ENCODE results near the gene CD80. TPM values are rescaled to one million over a fixed set of nuclear protein-coding genes. Genes with fewer than 3 reads are reported as not detected.
"Not testable (repeated sequence)": the region's sequence is repeated elsewhere in the genome, so short reads cannot be mapped to it uniquely, and the experiment has no call there.

The CD80 gene
- total RNA-seq, 2 experiments from 2014 or later: 4.2 to 4.7 TPM

GRCh38 chr3:119562307-119562961 is 3.0 kb upstream of the CD80 start:
- Mint-ChIP-seq H3K36me3 (peaks cover 3% of the 10 kb centered on the region), H3K9me3 (peaks cover 4% of the 10 kb centered on the region), H3K4me1 (peaks cover 38% of the 10 kb centered on the region), H3K27me3 (peaks cover 5% of the 10 kb centered on the region), H3K4me3 (peak overlapping the region; percentile 44), H3K27ac (peak overlapping the region; percentile 82)
- DNase-seq: peak; percentile 67

GRCh38 chr3:119560160-119560559 is 746 bp upstream of the CD80 start:
- Mint-ChIP-seq H3K27ac (no peak overlapping the region), H3K36me3 (peaks cover 12% of the 10 kb centered on the region), H3K27me3 (peaks cover 8% of the 10 kb centered on the region), H3K9me3 (peaks cover 4% of the 10 kb centered on the region), H3K4me1 (peaks cover 50% of the 10 kb centered on the region), H3K4me3 (no peak overlapping the region)
- DNase-seq: no peak

DNA sequence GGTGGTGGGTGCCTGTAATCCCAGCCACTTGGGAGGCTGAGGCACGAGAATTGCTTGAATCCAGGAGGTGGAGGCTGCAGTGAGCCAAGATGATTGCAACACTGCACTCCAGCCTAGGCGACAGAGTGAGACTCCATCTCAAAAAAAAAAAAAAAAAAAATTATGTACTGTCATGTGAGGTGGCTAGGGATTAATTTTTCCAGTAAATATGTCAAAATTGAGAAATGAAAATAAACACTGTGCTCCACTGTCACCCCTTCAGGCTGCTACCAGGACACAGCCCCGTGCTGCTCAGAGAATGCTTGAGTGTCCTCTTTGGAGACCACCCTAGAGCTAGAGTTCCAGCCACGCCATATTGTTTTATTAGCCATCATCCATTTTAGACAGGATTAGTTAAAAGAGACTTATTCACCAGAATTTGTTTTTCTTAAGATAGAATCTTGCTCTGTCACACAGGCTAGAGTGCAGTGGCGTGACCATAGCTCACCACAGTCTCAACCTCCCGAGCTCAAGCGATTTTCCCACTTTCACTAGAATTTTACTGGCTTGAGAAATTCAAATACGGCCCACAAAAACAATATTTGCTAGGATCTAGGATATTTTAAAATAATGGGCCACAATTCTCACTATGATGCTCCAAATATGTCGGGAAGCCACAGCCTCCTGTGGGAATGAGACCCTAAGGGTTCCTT is 642 bp downstream of the CD80 start:
- peak overlapping the region; percentile 63 for H3K4me3 Mint-ChIP-seq
- H3K27ac Mint-ChIP-seq: peak overlapping the region; percentile 78
- H3K27me3 Mint-ChIP-seq: peaks cover 8% of the 10 kb centered on the region
- no peak for DNase-seq
- H3K4me1 Mint-ChIP-seq: peaks cover 51% of the 10 kb centered on the region
- H3K9me3 Mint-ChIP-seq: peaks cover 2% of the 10 kb centered on the region
- H3K36me3 Mint-ChIP-seq: peaks cover 12% of the 10 kb centered on the region

DNA sequence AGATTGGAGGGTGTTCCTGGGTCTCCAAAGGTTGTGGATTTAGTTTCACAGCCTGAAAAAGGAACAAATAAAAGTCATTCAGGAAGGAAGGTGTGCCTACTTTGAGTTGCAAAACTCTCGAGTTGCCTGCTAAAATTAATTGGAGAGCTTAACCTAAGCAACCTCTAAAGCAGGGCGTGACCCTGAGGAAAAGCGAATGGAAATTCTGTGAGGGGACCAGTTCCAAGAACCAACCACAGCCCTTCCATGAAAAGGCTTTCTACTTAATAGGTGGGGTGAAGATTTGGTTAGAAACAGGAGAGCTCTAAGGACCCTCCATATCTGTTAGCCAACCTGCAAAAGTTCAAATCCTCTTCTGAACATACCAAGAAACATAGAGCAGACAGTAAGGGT is 1.5 kb downstream of the CD80 start:
- peak overlapping the region; percentile 43 for H3K4me3 Mint-ChIP-seq
- peak; percentile 65 for DNase-seq
- H3K4me1 Mint-ChIP-seq: peaks cover 51% of the 10 kb centered on the region

DNA sequence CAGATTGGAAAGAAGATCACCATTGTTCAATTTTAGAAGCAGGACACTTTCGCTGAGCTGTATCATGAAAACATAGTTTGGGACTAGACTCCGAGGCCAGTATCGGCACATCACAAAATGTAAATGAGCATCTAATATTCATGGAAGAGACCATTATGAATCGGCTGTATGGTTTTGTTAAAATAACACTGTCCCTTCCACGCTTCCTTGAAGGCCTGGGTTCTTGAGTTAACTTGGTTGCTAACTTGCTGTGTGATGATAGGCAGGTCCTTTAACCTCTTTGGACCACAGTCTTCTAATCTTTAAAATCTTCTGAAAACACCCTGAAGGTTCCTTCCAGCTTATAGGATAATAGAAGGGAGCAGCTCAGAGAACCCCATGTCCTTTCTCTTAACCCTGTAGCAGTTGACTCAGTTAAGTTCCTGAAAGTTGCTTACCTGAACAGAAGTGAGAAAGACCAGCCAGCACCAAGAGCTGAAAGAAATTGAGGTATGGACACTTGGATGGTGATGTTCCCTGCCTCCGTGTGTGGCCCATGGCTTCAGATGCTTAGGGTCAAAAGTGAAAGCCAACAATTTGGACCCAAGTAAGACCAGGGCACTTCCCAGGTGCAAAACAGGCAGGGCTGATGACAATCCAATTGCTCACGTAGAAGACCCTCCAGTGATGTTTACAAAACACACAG is 2.1 kb downstream of the CD80 start:
- no peaks in the 10 kb centered on the region for H3K9me3 Mint-ChIP-seq
- peak overlapping the region; percentile 43 for H3K4me3 Mint-ChIP-seq
- H3K27me3 Mint-ChIP-seq: peaks cover 8% of the 10 kb centered on the region
- H3K4me1 Mint-ChIP-seq: peaks cover 46% of the 10 kb centered on the region
- H3K36me3 Mint-ChIP-seq: peaks cover 12% of the 10 kb centered on the region
- no peak for DNase-seq
- peak overlapping the region; percentile 78 for H3K27ac Mint-ChIP-seq

More for the DNA sequence above, 1.5 kb downstream of the CD80 start:
- Mint-ChIP-seq H3K27ac (peak overlapping the region; percentile 78), H3K9me3 (no peaks in the 10 kb centered on the region), H3K27me3 (peaks cover 8% of the 10 kb centered on the region), H3K36me3 (peaks cover 12% of the 10 kb centered on the region)

DNA sequence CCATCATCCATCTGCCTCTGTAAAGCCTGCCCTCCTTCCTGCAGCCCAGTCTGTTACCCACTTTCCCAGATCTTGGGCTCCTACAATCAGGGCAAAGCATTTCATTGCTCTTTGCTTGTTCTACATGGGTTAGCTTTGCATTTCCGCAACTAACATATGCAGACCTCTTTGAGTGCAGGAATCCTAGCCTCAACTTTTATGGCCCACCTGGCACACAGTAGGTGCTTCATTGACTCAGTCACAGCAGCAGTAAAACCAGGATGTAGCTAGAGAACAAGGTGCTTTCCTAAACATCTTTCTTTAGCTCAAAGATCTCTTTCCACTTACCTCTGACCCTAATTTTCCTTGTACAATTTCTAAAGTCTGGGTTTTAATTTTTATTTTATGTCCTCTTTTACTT is 3.5 kb downstream of the CD80 start:
- H3K9me3 Mint-ChIP-seq: no peaks in the 10 kb centered on the region
- H3K4me3 Mint-ChIP-seq: no peak overlapping the region
- peaks cover 42% of the 10 kb centered on the region for H3K4me1 Mint-ChIP-seq
- peak overlapping the region; percentile 13 for H3K27ac Mint-ChIP-seq
- no peak for DNase-seq
- peaks cover 12% of the 10 kb centered on the region for H3K36me3 Mint-ChIP-seq
- H3K27me3 Mint-ChIP-seq: peaks cover 8% of the 10 kb centered on the region

- H3K27ac Mint-ChIP-seq: no peak overlapping the region
- no peak overlapping the region for H3K4me3 Mint-ChIP-seq
- DNase-seq: no peak
- peaks cover 40% of the 10 kb centered on the region for H3K4me1 Mint-ChIP-seq
- peaks cover 8% of the 10 kb centered on the region for H3K27me3 Mint-ChIP-seq
- H3K9me3 Mint-ChIP-seq: no peaks in the 10 kb centered on the region
- H3K36me3 Mint-ChIP-seq: peaks cover 12% of the 10 kb centered on the region
These were observed 4.1 kb downstream of the CD80 start for GRCh38 chr3:119555309-119555735.

DNA sequence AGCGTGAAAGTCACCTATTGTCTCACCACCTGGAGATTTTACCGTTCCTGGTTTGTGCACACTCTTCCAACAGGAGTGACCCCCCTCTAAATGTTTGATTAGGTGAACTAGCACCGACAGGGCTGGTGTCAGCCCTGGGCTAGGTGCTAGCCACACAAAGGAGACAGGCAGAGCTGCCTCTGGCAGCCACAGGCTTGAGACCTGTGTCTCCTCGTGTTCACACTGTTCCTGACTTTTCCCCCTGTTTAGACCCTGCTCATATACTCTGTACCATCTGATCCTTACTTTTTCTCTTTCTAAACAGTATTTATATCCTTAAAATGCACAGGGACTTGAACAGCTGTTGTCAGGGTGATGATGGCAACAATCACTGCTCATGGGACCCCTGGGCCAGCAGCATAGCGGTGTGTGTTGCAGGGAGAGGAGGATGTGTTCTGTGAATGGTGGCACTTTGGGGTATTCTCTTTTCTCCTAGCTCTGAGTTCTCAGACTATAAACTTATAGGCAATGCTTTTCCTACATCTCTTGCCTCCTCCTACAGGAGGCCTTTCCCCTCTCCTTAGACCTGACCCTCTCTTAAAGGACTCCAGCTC is 5.5 kb downstream of the CD80 start:
- peaks cover 4% of the 10 kb centered on the region for H3K27me3 Mint-ChIP-seq
- H3K36me3 Mint-ChIP-seq: peaks cover 12% of the 10 kb centered on the region
- H3K4me3 Mint-ChIP-seq: no peak overlapping the region
- no peak overlapping the region for H3K27ac Mint-ChIP-seq
- peaks cover 29% of the 10 kb centered on the region for H3K4me1 Mint-ChIP-seq
- no peaks in the 10 kb centered on the region for H3K9me3 Mint-ChIP-seq
- no peak for DNase-seq

DNA sequence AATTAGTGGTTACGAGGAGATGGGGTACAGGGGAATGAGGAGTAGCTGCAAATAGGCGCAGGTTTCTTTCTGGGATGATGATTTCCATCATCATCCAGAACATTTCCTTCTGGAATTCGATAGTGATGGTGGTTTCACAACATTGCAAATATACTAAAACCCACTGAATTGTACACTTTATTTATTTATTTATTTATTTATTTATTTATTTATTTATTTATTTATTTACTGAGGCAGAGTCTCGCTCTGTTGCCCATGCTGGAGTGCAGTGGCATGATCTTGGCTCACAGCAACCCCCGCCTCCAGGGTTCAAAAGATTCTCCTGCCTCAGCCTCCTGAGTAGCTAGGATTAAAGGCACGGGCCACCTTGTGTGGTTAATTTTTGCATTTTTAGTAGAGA is 6.5 kb downstream of the CD80 start:
- not testable (repeated sequence) for H3K27me3 Mint-ChIP-seq, H3K27ac Mint-ChIP-seq, DNase-seq, H3K4me3 Mint-ChIP-seq, H3K9me3 Mint-ChIP-seq, H3K36me3 Mint-ChIP-seq
- peaks cover 22% of the 10 kb centered on the region for H3K4me1 Mint-ChIP-seq

DNA sequence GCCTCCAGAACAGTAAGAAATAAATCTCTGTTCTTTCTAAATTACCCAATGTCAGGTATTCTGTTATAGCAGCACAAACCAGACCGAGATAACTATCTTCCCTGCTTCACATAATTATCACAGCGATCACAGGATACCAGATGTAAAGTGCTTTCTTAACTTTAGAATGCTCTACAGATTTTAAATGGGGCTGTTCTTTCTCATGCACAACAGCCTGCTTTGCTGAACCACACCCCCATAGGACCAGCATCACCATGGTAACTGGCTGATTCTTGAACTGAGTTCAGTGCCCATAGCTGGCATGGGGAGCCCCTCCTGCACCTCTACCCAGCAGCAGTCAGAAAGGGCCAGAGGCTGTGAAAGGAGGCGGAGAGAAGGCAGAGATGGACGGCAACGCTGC is 7.8 kb downstream of the CD80 start:
- Mint-ChIP-seq H3K4me3 (no peak overlapping the region), H3K9me3 (no peaks in the 10 kb centered on the region), H3K36me3 (peaks cover 1% of the 10 kb centered on the region), H3K27me3 (peaks cover 4% of the 10 kb centered on the region), H3K27ac (no peak overlapping the region), H3K4me1 (peaks cover 12% of the 10 kb centered on the region)
- DNase-seq: no peak

- Mint-ChIP-seq H3K36me3 (no peaks in the 10 kb centered on the region), H3K27ac (no peak overlapping the region), H3K4me1 (peaks cover 3% of the 10 kb centered on the region), H3K9me3 (no peaks in the 10 kb centered on the region), H3K4me3 (no peak overlapping the region), H3K27me3 (no peaks in the 10 kb centered on the region)
- no peak for DNase-seq
These were observed 9.1 kb downstream of the CD80 start for GRCh38 chr3:119550192-119550910.

DNA sequence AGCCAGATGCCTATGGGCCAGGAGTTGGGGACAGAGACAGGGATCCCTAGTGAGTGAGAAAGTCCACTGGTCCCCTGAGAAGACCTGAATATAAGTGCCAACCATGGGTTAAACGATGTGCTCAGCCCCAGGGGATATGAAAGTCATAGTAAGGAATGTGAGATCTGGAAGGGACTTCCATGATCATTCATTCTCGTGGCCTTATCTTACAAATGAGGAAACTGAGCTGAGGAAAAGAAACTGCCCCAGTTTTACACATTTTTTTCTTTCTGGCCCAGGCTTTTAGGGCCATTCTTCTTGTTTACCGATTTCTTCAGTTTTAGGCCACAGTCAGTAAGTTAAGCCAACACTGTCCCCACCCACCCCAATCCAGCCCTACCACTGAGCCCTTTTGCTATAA is 11.1 kb downstream of the CD80 start:
- H3K27me3 Mint-ChIP-seq: no peaks in the 10 kb centered on the region
- H3K27ac Mint-ChIP-seq: no peak overlapping the region
- H3K9me3 Mint-ChIP-seq: no peaks in the 10 kb centered on the region
- H3K36me3 Mint-ChIP-seq: no peaks in the 10 kb centered on the region
- no peaks in the 10 kb centered on the region for H3K4me1 Mint-ChIP-seq
- H3K4me3 Mint-ChIP-seq: no peak overlapping the region
- no peak for DNase-seq

- Mint-ChIP-seq H3K4me1 (peaks cover under 1% of the 10 kb centered on the region), H3K9me3 (no peaks in the 10 kb centered on the region), H3K4me3 (no peak overlapping the region), H3K36me3 (no peaks in the 10 kb centered on the region), H3K27me3 (no peaks in the 10 kb centered on the region), H3K27ac (no peak overlapping the region)
- no peak for DNase-seq
These were observed 12.2 kb downstream of the CD80 start for GRCh38 chr3:119547227-119547626.

DNA sequence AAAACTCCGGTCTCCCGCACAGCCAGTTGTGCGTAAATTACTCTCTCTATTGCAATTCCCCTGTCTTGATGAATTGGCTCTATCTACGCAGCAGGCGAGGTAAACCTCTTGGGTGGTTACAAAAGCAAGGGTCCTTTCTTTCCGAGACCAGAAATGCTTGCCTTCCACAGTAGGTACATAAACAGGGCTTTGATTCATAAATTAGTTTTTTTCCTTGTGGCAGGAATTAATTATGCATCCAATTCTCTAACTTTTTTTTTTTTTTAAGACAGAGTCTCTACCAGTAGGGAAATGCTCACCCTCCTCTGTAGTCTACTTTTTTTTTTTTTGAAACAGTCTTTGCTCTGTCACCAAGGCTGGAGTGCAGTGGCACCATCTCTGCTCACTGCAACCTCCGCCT is 16.3 kb downstream of the CD80 start:
- H3K27me3 Mint-ChIP-seq: no peaks in the 10 kb centered on the region
- H3K4me3 Mint-ChIP-seq: no peak overlapping the region
- peaks cover 16% of the 10 kb centered on the region for H3K4me1 Mint-ChIP-seq
- no peak for DNase-seq
- H3K9me3 Mint-ChIP-seq: no peaks in the 10 kb centered on the region
- no peak overlapping the region for H3K27ac Mint-ChIP-seq
- H3K36me3 Mint-ChIP-seq: no peaks in the 10 kb centered on the region

Data from activated naive CD8-positive, alpha-beta T cell treated with anti-CD3 and anti-CD28 coated beads for 36 hours (primary cell).